SK-N-SH treated with all-trans-retinoic acid at 6 μM for 48 hours (cell line): ENCODE results near the gene DENND1A.

ENCODE experiments used
- ARNTL ChIP-seq: fragments of 450-650 bp; formaldehyde crosslinking; IDR thresholded peaks from 2 replicates; pipeline ENCODE4 v1.5.0; 2020; ENCODE audit warnings: low read depth, mild to moderate bottlenecking, moderate library complexity, borderline replicate concordance
- OSR1 ChIP-seq: fragments of 250-450 bp; sonication (Bioruptor Pico); IDR thresholded peaks from 2 replicates; pipeline ENCODE4 v1.8.0; 2022; ENCODE audit warnings: moderate library complexity, mild to moderate bottlenecking, inconsistent platforms
- RARB ChIP-seq: fragments of 250-450 bp; sonication (Bioruptor Pico); IDR thresholded peaks from 2 replicates; pipeline ENCODE4 v1.8.0; 2021; ENCODE audit warnings: mild to moderate bottlenecking, moderate library complexity
- TCF4 ChIP-seq: fragments of 250-450 bp; sonication (Bioruptor Pico); IDR thresholded peaks from 2 replicates; pipeline ENCODE4 v1.8.0; 2021; ENCODE audit warnings: mild to moderate bottlenecking, moderate library complexity, borderline replicate concordance
- ZC3H10 ChIP-seq: fragments of 250-450 bp; sonication (Bioruptor Pico); IDR thresholded peaks from 2 replicates; pipeline ENCODE4 v1.5.1; 2021; ENCODE audit warnings: mild to moderate bottlenecking, moderate library complexity
- ZFP3 ChIP-seq: fragments of 250-450 bp; sonication (Bioruptor Pico); IDR thresholded peaks from 2 replicates; pipeline ENCODE4 v1.5.0; 2020; ENCODE audit warnings: mild to moderate bottlenecking, moderate library complexity
- ZFP30 ChIP-seq: fragments of 450-650 bp; formaldehyde crosslinking; IDR thresholded peaks from 2 replicates; pipeline ENCODE4 v1.5.0; 2022; ENCODE audit warnings: mild to moderate bottlenecking, moderate library complexity
- ZNF565 ChIP-seq: fragments of 450-650 bp; formaldehyde crosslinking; conservative IDR thresholded peaks from 2 replicates; pipeline ENCODE4 v1.5.0; 2020; ENCODE audit warnings: low read depth, mild to moderate bottlenecking, moderate library complexity
- ZNF70 ChIP-seq: fragments of 450-650 bp; formaldehyde crosslinking; IDR thresholded peaks from 2 replicates; pipeline ENCODE4 v1.5.0; 2020; ENCODE audit warnings: mild to moderate bottlenecking, moderate library complexity
- TF ChIP-seq, protein P1 (sequence below): fragments of 250-450 bp; sonication (Bioruptor Pico); IDR thresholded peaks from 2 replicates; pipeline ENCODE4 v1.5.0; 2020; ENCODE audit warnings: mild to moderate bottlenecking, moderate library complexity
- TF ChIP-seq, protein P2 (sequence below): fragments of 250-450 bp; sonication (Bioruptor Pico); IDR thresholded peaks from 2 replicates; pipeline ENCODE4 v1.8.0; 2020; ENCODE audit warnings: mild to moderate bottlenecking, moderate library complexity, borderline replicate concordance

DNA sequence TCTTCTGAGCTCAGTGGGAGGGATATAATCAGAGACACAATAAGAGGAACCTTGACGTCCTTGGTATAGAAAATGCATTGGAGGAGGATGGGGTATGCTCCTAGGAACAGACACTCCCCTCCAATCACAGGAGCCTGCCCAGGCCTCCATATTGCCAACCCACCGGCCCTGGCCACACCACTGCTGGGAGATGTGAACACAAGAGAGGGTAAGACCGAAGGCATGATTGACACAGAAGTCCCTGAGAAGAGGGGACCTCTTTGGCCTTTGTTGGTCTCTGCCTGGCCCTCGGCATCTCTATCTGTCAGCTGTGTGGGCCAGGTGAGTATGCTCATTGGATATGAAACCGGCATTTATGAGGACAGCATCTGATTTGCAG is 511.9 kb downstream of the DENND1A start:
- TF ChIP-seq ZFP3 (CRISPR knock-in tag) (no peak), ARNTL (CRISPR knock-in tag) (no peak), ZNF565 (no peak), TCF4 (CRISPR knock-in tag) (no peak), ZFP30 (CRISPR knock-in tag) (no peak), RARB (CRISPR knock-in tag) (no peak), OSR1 (CRISPR knock-in tag) (no peak), ZNF70 (no peak), ZC3H10 (no peak)
- TF ChIP-seq, protein P1, sequence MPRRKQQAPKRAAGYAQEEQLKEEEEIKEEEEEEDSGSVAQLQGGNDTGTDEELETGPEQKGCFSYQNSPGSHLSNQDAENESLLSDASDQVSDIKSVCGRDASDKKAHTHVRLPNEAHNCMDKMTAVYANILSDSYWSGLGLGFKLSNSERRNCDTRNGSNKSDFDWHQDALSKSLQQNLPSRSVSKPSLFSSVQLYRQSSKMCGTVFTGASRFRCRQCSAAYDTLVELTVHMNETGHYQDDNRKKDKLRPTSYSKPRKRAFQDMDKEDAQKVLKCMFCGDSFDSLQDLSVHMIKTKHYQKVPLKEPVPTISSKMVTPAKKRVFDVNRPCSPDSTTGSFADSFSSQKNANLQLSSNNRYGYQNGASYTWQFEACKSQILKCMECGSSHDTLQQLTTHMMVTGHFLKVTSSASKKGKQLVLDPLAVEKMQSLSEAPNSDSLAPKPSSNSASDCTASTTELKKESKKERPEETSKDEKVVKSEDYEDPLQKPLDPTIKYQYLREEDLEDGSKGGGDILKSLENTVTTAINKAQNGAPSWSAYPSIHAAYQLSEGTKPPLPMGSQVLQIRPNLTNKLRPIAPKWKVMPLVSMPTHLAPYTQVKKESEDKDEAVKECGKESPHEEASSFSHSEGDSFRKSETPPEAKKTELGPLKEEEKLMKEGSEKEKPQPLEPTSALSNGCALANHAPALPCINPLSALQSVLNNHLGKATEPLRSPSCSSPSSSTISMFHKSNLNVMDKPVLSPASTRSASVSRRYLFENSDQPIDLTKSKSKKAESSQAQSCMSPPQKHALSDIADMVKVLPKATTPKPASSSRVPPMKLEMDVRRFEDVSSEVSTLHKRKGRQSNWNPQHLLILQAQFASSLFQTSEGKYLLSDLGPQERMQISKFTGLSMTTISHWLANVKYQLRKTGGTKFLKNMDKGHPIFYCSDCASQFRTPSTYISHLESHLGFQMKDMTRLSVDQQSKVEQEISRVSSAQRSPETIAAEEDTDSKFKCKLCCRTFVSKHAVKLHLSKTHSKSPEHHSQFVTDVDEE (CRISPR knock-in tag), result no peak
- TF ChIP-seq, protein P2, sequence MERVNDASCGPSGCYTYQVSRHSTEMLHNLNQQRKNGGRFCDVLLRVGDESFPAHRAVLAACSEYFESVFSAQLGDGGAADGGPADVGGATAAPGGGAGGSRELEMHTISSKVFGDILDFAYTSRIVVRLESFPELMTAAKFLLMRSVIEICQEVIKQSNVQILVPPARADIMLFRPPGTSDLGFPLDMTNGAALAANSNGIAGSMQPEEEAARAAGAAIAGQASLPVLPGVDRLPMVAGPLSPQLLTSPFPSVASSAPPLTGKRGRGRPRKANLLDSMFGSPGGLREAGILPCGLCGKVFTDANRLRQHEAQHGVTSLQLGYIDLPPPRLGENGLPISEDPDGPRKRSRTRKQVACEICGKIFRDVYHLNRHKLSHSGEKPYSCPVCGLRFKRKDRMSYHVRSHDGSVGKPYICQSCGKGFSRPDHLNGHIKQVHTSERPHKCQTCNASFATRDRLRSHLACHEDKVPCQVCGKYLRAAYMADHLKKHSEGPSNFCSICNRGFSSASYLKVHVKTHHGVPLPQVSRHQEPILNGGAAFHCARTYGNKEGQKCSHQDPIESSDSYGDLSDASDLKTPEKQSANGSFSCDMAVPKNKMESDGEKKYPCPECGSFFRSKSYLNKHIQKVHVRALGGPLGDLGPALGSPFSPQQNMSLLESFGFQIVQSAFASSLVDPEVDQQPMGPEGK (CRISPR knock-in tag), result no peak
